ENCODE measurements around the gene CATSPERD.

Gene CATSPERD

GRCh38 chr19:5827891-5828660 lies 107.6 kb downstream of the CATSPERD start:
- TF ChIP-seq POLR2A (IDR thresholded peaks at IDR 0.05; ENCODE audit: low read depth, low read length), result peak; percentile 61; the same call in 1 of the 2 replicates
- FAIRE-seq (no peak), DNase-seq (ENCODE audit: insufficient read length, low spot score) (peak; percentile 68)

All from H54 (cell line).